Measurements from ENCODE around the gene AGMO. TPM values are rescaled to one million over a fixed set of nuclear protein-coding genes. Genes with fewer than 3 reads are reported as not detected.
A peak's percentile ranks its signal among the peaks of the same experiment; 100 is the strongest.

The AGMO gene
- total RNA-seq (1.4 TPM), polyA plus RNA-seq (ENCODE audit: insufficient read depth, low read depth, low replicate concordance) (4.5 TPM)
- long read RNA-seq, donor 1 = 0 reads
- long read RNA-seq, donor 2 = 0 reads
- long read RNA-seq, donor 3 = 0 reads
- long read RNA-seq, donor 4 = 0 reads
- long read RNA-seq, donor 5 = 0 reads
- long read RNA-seq, donor 6, partial matches to known transcripts = 0 of 2 reads
- long read RNA-seq, donor 6, other reads (novel, unspliced or antisense) = 0 of 2 reads
- long read RNA-seq, donor 7 = 0 reads
- long read RNA-seq, donor 8, partial matches to known transcripts = 0 of 1 reads
- long read RNA-seq, donor 8, other reads (novel, unspliced or antisense) = 0 of 1 reads
- long read RNA-seq, donor 9 = 0 reads
- long read RNA-seq, donor 10 = 0 reads

- Histone ChIP-seq H3K4me3 (ENCODE audit: low read length in 3 of 3) (peak within 1 kb of the TSS in 2 of 3 donors; percentile 59 to 62), H3K27me3 (ENCODE audit: control insufficient read depth, insufficient read depth, low read length) (no peaks in the 10 kb centered on the region), H3K36me3 (ENCODE audit: control insufficient read depth in 2 of 3, insufficient read depth in 3 of 3, low read length in 3 of 3) (no peaks in the 10 kb centered on the region), H3K27ac (ENCODE audit: low read depth in 2 of 2, low read length in 2 of 2) (peak within 1 kb of the TSS in 1 of 2 donors; percentile 36), H3K9me3 (ENCODE audit: control insufficient read depth in 2 of 3, insufficient read depth in 1 of 3, low read length in 3 of 3) (no peaks in the 10 kb centered on the region), H3K9ac (ENCODE audit: low read length in 3 of 3) (peak within 1 kb of the TSS in 1 of 3 donors; percentile 22), H3K4me1 (ENCODE audit: control insufficient read depth in 2 of 3, insufficient read depth in 2 of 3, low read depth in 1 of 3, low read length in 3 of 3) (no peaks in the 10 kb centered on the region)
- FAIRE-seq = peak; percentile 62
- intact Hi-C loops (cut with DNase I) = no loop called here
- DNase-seq = peak in 4 of 5 donors; percentile 24 to 54 (median 42)
- peak; percentile 20 for TF ChIP-seq CTCF (IDR thresholded peaks at IDR 0.05; ENCODE audit: borderline replicate concordance, extremely low read depth, insufficient read depth)
These were observed at the start of gene AGMO for GRCh38 chr7:15561835-15562234. AGMO (minus strand) TSS chr7:15562015.

GRCh38 chr7:15610503-15610902, 48.7 kb upstream of the AGMO start:
- Histone ChIP-seq H3K27ac (ENCODE audit: low read depth in 2 of 2, low read length in 2 of 2) (no peak overlapping the region), H3K9ac (ENCODE audit: low read length in 3 of 3) (no peak overlapping the region), H3K4me1 (ENCODE audit: control insufficient read depth in 2 of 3, insufficient read depth in 2 of 3, low read depth in 1 of 3, low read length in 3 of 3) (no peaks in the 10 kb centered on the region), H3K36me3 (ENCODE audit: control insufficient read depth in 2 of 3, insufficient read depth in 3 of 3, low read length in 3 of 3) (no peaks in the 10 kb centered on the region), H3K27me3 (ENCODE audit: control insufficient read depth, insufficient read depth, low read length) (no peaks in the 10 kb centered on the region), H3K4me3 (ENCODE audit: low read length in 3 of 3) (no peak overlapping the region), H3K9me3 (ENCODE audit: control insufficient read depth in 2 of 3, insufficient read depth in 1 of 3, low read length in 3 of 3) (no peaks in the 10 kb centered on the region)
- TF ChIP-seq CTCF (IDR thresholded peaks at IDR 0.05; ENCODE audit: borderline replicate concordance, extremely low read depth, insufficient read depth) = no peak
- FAIRE-seq = no peak
- DNase-seq = no peak
- intact Hi-C loops (cut with DNase I) = no loop called here

- Histone ChIP-seq H3K4me1 (ENCODE audit: control insufficient read depth in 2 of 3, insufficient read depth in 2 of 3, low read depth in 1 of 3, low read length in 3 of 3) (no peaks in the 10 kb centered on the region), H3K9me3 (ENCODE audit: control insufficient read depth in 2 of 3, insufficient read depth in 1 of 3, low read length in 3 of 3) (no peaks in the 10 kb centered on the region), H3K4me3 (ENCODE audit: low read length in 3 of 3) (no peak overlapping the region), H3K9ac (ENCODE audit: low read length in 3 of 3) (no peak overlapping the region), H3K27ac (ENCODE audit: low read depth in 2 of 2, low read length in 2 of 2) (no peak overlapping the region), H3K36me3 (ENCODE audit: control insufficient read depth in 2 of 3, insufficient read depth in 3 of 3, low read length in 3 of 3) (no peaks in the 10 kb centered on the region), H3K27me3 (ENCODE audit: control insufficient read depth, insufficient read depth, low read length) (no peaks in the 10 kb centered on the region)
- FAIRE-seq = no peak
- no peak for TF ChIP-seq CTCF (IDR thresholded peaks at IDR 0.05; ENCODE audit: borderline replicate concordance, extremely low read depth, insufficient read depth)
- DNase-seq = no peak
- intact Hi-C loops (cut with DNase I) = no loop called here
These were observed 47.5 kb upstream of the AGMO start for GRCh38 chr7:15609287-15609686.

Measured in kidney (tissue), 22 donors.